Ovary (tissue), 9 donors: ENCODE results near the gene SVOPL. TPM values are rescaled to one million over a fixed set of nuclear protein-coding genes. Genes with fewer than 3 reads are reported as not detected.

ENCODE experiments used
- DNase-seq, 5 donors: peaks; one replicate each; pipeline ENCODE4 v3.0.0-alpha.2; 2019 to 2020
- H3K27ac ChIP-seq, 2 donors: fragments of 200-600 bp; one replicate each; pipeline versions ENCODE4 v1.5.1 to v1.8.0; 2019 to 2022
- H3K27me3 ChIP-seq: fragments of 200-600 bp; one replicate; pipeline ENCODE4 v1.8.0; 2022
- H3K36me3 ChIP-seq: fragments of 200-600 bp; sonication (generic); one replicate; pipeline ENCODE4 v1.5.1; 2019
- H3K4me1 ChIP-seq: one replicate; pipeline ENCODE4 v1.8.1; 2013; ENCODE audit warnings: mild to moderate bottlenecking, moderate library complexity; ENCODE audit not compliant: insufficient read depth
- H3K4me3 ChIP-seq: fragments of 200-600 bp; sonication (generic); one replicate; pipeline ENCODE4 v1.5.1; 2017
- H3K9me3 ChIP-seq, 2 donors: fragments of 200-600 bp in 1 of 2; sonication (generic) in 1 of 2; one replicate each; pipeline versions ENCODE4 v1.5.1 to v1.8.1; 2013 to 2019; ENCODE audit warnings: mild to moderate bottlenecking in 1 of 2, moderate library complexity in 1 of 2
- CTCF ChIP-seq, 3 donors: fragments of 450-650 bp in 2 of 3; fragments of 200-600 bp in 1 of 3; IDR thresholded peaks; one replicate each; pipeline versions ENCODE4 v1.5.1 to v1.8.0; 2016 to 2022; ENCODE audit warnings: antibody characterized with exemption in 3 of 3, mild to moderate bottlenecking in 1 of 3
- EP300 ChIP-seq: sonication (generic); formaldehyde crosslinking; IDR thresholded peaks from one replicate; pipeline ENCODE4 v1.6.1; 2017; ENCODE audit warnings: antibody characterized with exemption
- POLR2A ChIP-seq: fragments of 450-650 bp; IDR thresholded peaks from one replicate; pipeline ENCODE4 v1.6.1; 2017; ENCODE audit warnings: antibody characterized with exemption, mild to moderate bottlenecking, moderate library complexity
- WGBS, 3 donors: extraction: QIAGEN DNeasy Blood & Tissue Kit in 1 of 3; methylation state at CpG; one replicate each; pipeline versions ENCODE4 v1.1.5 to v1.1.7; 2013 to 2017; 5-methylcytosine and 5-hydroxymethylcytosine counted together
- intact Hi-C, 4 donors: fragments of 100-400 bp; cut with DNase I; formaldehyde crosslinking; loops; one replicate each; pipeline versions ENCODE4 v1.11.0 to v1.15.1; 2022 to 2023
- polyA plus RNA-seq, 2 donors: library from polyadenylated mRNA; stranded (reverse); fragments of 200-250 nt in 1 of 2; fragments of 350-450 nt in 1 of 2; fragmentation: Illumina TruSeq in 1 of 2; extraction: RNeasy Lipid Tissue Mini Kit (QIAGEN cat#74804) in 1 of 2; gene quantifications; one replicate each; pipeline ENCODE4 v1.2.3, GENCODE V29; 2013 to 2014
- small RNA-seq: library from RNA; depleted of rRNA; stranded (forward); fragments of <200 nt; gene quantifications from one replicate; pipeline ENCODE3, GENCODE V24; 2016
- total RNA-seq, 7 donors: library from RNA; depleted of rRNA in 2 of 7; stranded (reverse); fragments of >200 nt in 2 of 7; fragmentation: NEBNext Ultra II Directional in 3 of 7; extraction: Animal tissue kit (Norgen Biotek cat#: 25700) in 3 of 7; gene quantifications; one replicate each; pipeline versions ENCODE4 v1.1.0 to v1.2.4, GENCODE V29; 2016 to 2023
- donor health status: DM: no; HTN: no; CAD: no; lungs with moderate emphysema.
- donor health status: DM: no; HTN: no; CAD: no.
- donor health status: Bipolar disorder and iron deficiency.
- donor health status: DM: yes; HTN: yes; CAD: no.
- donor health status: DM: no; HTN: no; CAD: no.
- donor health status: DM: yes; HTN: yes; CAD: no.

Gene SVOPL
- total and polyA plus RNA-seq, 9 donors: 0.08 to 1.3 (median 0.85) TPM; not detected in 1

GRCh38 chr7:138549082-138549481 lies 152.1 kb downstream of the SVOPL start:
- no peaks in the 10 kb centered on the region for H3K27me3 ChIP-seq
- H3K4me1 ChIP-seq: peaks cover 3% of the 10 kb centered on the region
- no peaks in the 10 kb centered on the region for H3K9me3 ChIP-seq
- H3K36me3 ChIP-seq: no peaks in the 10 kb centered on the region
- DNase-seq: no peak
- intact Hi-C loops: no loop called here
- WGBS, 3 donors: 82 to 100% (median 100%) methylated on average over 1 of the region's 1 CpG
- H3K4me3 ChIP-seq: no peak overlapping the region
- TF ChIP-seq POLR2A (no peak), EP300 (no peak), CTCF (IDR thresholded peaks at IDR 0.05) (no peak)
- H3K27ac ChIP-seq: no peak overlapping the region

- no peak overlapping the region for H3K27ac ChIP-seq
- 96 to 98% (median 98%) methylated on average over 2 of the region's 2 CpGs for WGBS, 3 donors
- H3K4me3 ChIP-seq: no peak overlapping the region
- DNase-seq: no peak
- no peaks in the 10 kb centered on the region for H3K9me3 ChIP-seq
- H3K36me3 ChIP-seq: no peaks in the 10 kb centered on the region
- TF ChIP-seq EP300: no peak
- TF ChIP-seq CTCF (IDR thresholded peaks at IDR 0.05): no peak
- TF ChIP-seq POLR2A: no peak
- intact Hi-C loops: no loop called here
- H3K27me3 ChIP-seq: no peaks in the 10 kb centered on the region
- H3K4me1 ChIP-seq: peaks cover 3% of the 10 kb centered on the region
These were observed 154.3 kb downstream of the SVOPL start for GRCh38 chr7:138546829-138547228.

- peaks cover 3% of the 10 kb centered on the region for H3K4me1 ChIP-seq
- H3K36me3 ChIP-seq: no peaks in the 10 kb centered on the region
- no peak overlapping the region for H3K27ac ChIP-seq
- H3K4me3 ChIP-seq: no peak overlapping the region
- no peaks in the 10 kb centered on the region for H3K9me3 ChIP-seq
- H3K27me3 ChIP-seq: no peaks in the 10 kb centered on the region
- DNase-seq: no peak
- WGBS, 3 donors: 74 to 83% (median 78%) methylated on average over 5 of the region's 5 CpGs
- no peak for TF ChIP-seq POLR2A
- no peak for TF ChIP-seq EP300
- TF ChIP-seq CTCF (IDR thresholded peaks at IDR 0.05): no peak
- intact Hi-C loops: no loop called here
These were observed 155.0 kb downstream of the SVOPL start for GRCh38 chr7:138546064-138546619.

- WGBS, 3 donors: 82 to 91% (median 89%) methylated on average over 6 of the region's 6 CpGs
- no peak overlapping the region for H3K27ac ChIP-seq
These were observed 156.0 kb downstream of the SVOPL start for GRCh38 chr7:138545123-138545522.

More at GRCh38 chr7:138545123-138545522, 156.0 kb downstream of the SVOPL start:
- intact Hi-C loops: no loop called here
- H3K27me3 ChIP-seq: no peaks in the 10 kb centered on the region
- H3K9me3 ChIP-seq: no peaks in the 10 kb centered on the region
- no peak for TF ChIP-seq CTCF (IDR thresholded peaks at IDR 0.05)
- no peak for TF ChIP-seq EP300
- TF ChIP-seq POLR2A: no peak
- H3K36me3 ChIP-seq: no peaks in the 10 kb centered on the region
- DNase-seq: no peak
- no peak overlapping the region for H3K4me3 ChIP-seq
- H3K4me1 ChIP-seq: peaks cover 3% of the 10 kb centered on the region

Small RNA genes within 50 kb of the gene (small RNA-seq; reads per million reads assigned to genes)
- not detected for gene RF00561

Other genes starting within 250 kb of the SVOPL start
- 10 to 100 TPM; 17.0 to 55.6 (median 32.7) TPM for gene TRIM24, start 241.1 kb downstream of the SVOPL start, total RNA-seq
- 10 to 100 TPM; 18.0 to 34.4 TPM for gene TRIM24, start 241.1 kb downstream of the SVOPL start, polyA plus RNA-seq
- gene TMEM213, start 96.6 kb upstream of the SVOPL start, total RNA-seq: not detected
- gene TMEM213, start 96.6 kb upstream of the SVOPL start, polyA plus RNA-seq: not detected
- not detected for gene ATP6V0A4, start 96.8 kb upstream of the SVOPL start, total RNA-seq
- 1 to 10 TPM in 1 of 2 donors, not detected in 1; 1.7 TPM for gene ATP6V0A4, start 96.8 kb upstream of the SVOPL start, polyA plus RNA-seq